ENCODE measurements around the gene DROSHA. TPM values are rescaled to one million over a fixed set of nuclear protein-coding genes. Genes with fewer than 3 reads are reported as not detected.
A peak's percentile ranks its signal among the peaks of the same experiment; 100 is the strongest.

DROSHA gene
- total and polyA plus RNA-seq, 2 donors (not counting 1 experiment from before 2014, with no cell fraction given): 44.1 to 48.4 TPM

DNA sequence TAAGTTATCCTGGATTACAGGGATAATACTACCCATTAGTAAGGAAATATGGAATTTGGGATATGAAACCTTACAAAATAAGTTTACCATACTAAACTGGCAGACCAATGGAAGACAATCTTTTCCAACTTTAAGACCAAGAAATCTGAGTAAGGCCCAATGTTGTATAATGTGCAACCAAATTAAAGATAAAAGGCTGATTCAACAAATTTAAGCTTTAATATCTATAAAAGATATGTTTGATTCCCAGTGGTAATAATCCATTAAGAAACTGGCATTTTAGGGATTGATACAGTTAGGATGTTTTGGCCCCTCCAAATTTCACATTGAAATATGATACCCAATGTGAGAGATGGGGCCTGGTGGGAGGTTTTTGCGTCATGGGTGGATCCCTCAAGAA, 66.6 kb downstream of the DROSHA start:
- no peak overlapping the region for H3K4me2 ChIP-seq (ENCODE audit: extremely low read depth, insufficient read depth, low read length)
- TF ChIP-seq, protein P1, sequence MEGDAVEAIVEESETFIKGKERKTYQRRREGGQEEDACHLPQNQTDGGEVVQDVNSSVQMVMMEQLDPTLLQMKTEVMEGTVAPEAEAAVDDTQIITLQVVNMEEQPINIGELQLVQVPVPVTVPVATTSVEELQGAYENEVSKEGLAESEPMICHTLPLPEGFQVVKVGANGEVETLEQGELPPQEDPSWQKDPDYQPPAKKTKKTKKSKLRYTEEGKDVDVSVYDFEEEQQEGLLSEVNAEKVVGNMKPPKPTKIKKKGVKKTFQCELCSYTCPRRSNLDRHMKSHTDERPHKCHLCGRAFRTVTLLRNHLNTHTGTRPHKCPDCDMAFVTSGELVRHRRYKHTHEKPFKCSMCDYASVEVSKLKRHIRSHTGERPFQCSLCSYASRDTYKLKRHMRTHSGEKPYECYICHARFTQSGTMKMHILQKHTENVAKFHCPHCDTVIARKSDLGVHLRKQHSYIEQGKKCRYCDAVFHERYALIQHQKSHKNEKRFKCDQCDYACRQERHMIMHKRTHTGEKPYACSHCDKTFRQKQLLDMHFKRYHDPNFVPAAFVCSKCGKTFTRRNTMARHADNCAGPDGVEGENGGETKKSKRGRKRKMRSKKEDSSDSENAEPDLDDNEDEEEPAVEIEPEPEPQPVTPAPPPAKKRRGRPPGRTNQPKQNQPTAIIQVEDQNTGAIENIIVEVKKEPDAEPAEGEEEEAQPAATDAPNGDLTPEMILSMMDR (conservative IDR thresholded peaks at IDR 0.05 in 1 of 2, IDR thresholded peaks at IDR 0.05 in 1 of 2; ENCODE audit: low read depth in 1 of 2, low read length in 2 of 2): no peak
- no peak for TF ChIP-seq EZH2 (IDR thresholded peaks at IDR 0.05; ENCODE audit: low read length, missing control alignments)
- H3K27me3 ChIP-seq (ENCODE audit: control insufficient read depth, insufficient read depth, low read length): no peaks in the 10 kb centered on the region
- no peak overlapping the region for H3K27ac ChIP-seq (ENCODE audit: insufficient read depth, low read length)
- no peaks in the 10 kb centered on the region for H3K79me2 ChIP-seq (ENCODE audit: control insufficient read depth, insufficient read depth, low read length)
- no peak overlapping the region for H3K4me3 ChIP-seq (replicated peaks in 1 of 4; ENCODE audit: control extremely low read depth in 1 of 4, insufficient read depth in 1 of 4, low read depth in 3 of 4, low read length in 4 of 4)
- peaks cover 1% of the 10 kb centered on the region for H3K36me3 ChIP-seq (ENCODE audit: control insufficient read depth, insufficient read depth, low read length)
- no peaks in the 10 kb centered on the region for H4K20me1 ChIP-seq (ENCODE audit: control insufficient read depth, extremely low read depth, insufficient read depth, low read length)
- no peak overlapping the region for H3K9ac ChIP-seq (ENCODE audit: insufficient read depth, low read length)
- no peaks in the 10 kb centered on the region for H3K9me3 ChIP-seq (ENCODE audit: control insufficient read depth, insufficient read depth, low read depth, low read length)
- DNase-seq (ENCODE audit: low read depth in 2 of 2): no peak
- H2AFZ ChIP-seq (ENCODE audit: low read length): no peak overlapping the region
- no peaks in the 10 kb centered on the region for H3K4me1 ChIP-seq (ENCODE audit: control insufficient read depth, extremely low read depth, insufficient read depth, low read length)

DNA sequence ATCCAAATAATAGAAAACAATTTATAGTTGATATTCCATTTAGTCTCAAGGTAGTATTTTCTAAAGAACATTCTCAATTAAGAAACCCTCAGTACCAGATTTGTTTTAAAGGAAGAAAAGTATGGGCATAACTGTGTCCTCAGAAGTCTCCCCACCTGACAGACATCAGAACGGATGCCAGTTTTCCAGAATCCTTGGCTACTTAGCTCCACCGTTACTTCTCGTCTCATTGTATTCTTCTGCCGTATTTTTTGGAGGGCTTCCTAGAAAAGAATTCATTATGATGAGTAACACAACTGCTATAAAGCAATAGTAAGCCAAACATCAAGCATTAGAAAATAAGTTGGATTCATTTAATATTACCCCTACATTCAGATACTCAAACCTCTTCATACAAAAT, 67.8 kb downstream of the DROSHA start:
- H4K20me1 ChIP-seq (ENCODE audit: control insufficient read depth, extremely low read depth, insufficient read depth, low read length): no peaks in the 10 kb centered on the region
- H3K4me1 ChIP-seq (ENCODE audit: control insufficient read depth, extremely low read depth, insufficient read depth, low read length): no peaks in the 10 kb centered on the region
- H2AFZ ChIP-seq (ENCODE audit: low read length): no peak overlapping the region
- no peaks in the 10 kb centered on the region for H3K9me3 ChIP-seq (ENCODE audit: control insufficient read depth, insufficient read depth, low read depth, low read length)
- peak in 1 of 2 donors; percentile 52 for DNase-seq (ENCODE audit: low read depth in 2 of 2)
- H3K27ac ChIP-seq (ENCODE audit: insufficient read depth, low read length): no peak overlapping the region
- no peaks in the 10 kb centered on the region for H3K79me2 ChIP-seq (ENCODE audit: control insufficient read depth, insufficient read depth, low read length)
- H3K36me3 ChIP-seq (ENCODE audit: control insufficient read depth, insufficient read depth, low read length): peaks cover 1% of the 10 kb centered on the region
- TF ChIP-seq EZH2 (IDR thresholded peaks at IDR 0.05; ENCODE audit: low read length, missing control alignments): no peak
- TF ChIP-seq, protein P1 (conservative IDR thresholded peaks at IDR 0.05 in 1 of 2, IDR thresholded peaks at IDR 0.05 in 1 of 2; ENCODE audit: low read depth in 1 of 2, low read length in 2 of 2): no peak
- H3K9ac ChIP-seq (ENCODE audit: insufficient read depth, low read length): no peak overlapping the region
- no peak overlapping the region for H3K4me3 ChIP-seq (replicated peaks in 1 of 4; ENCODE audit: control extremely low read depth in 1 of 4, insufficient read depth in 1 of 4, low read depth in 3 of 4, low read length in 4 of 4)
- no peaks in the 10 kb centered on the region for H3K27me3 ChIP-seq (ENCODE audit: control insufficient read depth, insufficient read depth, low read length)
- no peak overlapping the region for H3K4me2 ChIP-seq (ENCODE audit: extremely low read depth, insufficient read depth, low read length)

DNA sequence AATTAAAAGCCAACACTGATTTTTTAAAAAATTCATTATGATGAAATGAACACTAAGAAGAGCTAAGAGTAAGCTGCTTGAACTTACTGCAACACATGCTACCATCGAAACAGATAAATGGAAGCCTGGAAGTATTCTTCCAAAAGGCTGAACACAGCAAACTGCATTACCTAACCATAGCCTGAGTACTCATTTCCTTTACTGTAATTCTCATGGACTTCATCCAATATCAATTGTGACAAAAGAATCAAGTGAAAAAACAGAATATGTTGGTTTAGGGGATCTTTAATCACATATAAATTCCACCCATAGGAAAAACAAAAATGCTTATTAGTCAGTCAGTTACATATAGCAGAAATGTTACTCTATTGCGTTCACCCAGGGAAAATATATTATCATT, 68.5 kb downstream of the DROSHA start:
- Histone ChIP-seq H3K9me3 (ENCODE audit: control insufficient read depth, insufficient read depth, low read depth, low read length) (no peaks in the 10 kb centered on the region), H3K27ac (ENCODE audit: insufficient read depth, low read length) (no peak overlapping the region), H3K27me3 (ENCODE audit: control insufficient read depth, insufficient read depth, low read length) (no peaks in the 10 kb centered on the region), H4K20me1 (ENCODE audit: control insufficient read depth, extremely low read depth, insufficient read depth, low read length) (no peaks in the 10 kb centered on the region), H3K36me3 (ENCODE audit: control insufficient read depth, insufficient read depth, low read length) (peaks cover 1% of the 10 kb centered on the region), H3K9ac (ENCODE audit: insufficient read depth, low read length) (no peak overlapping the region), H2AFZ (ENCODE audit: low read length) (no peak overlapping the region), H3K79me2 (ENCODE audit: control insufficient read depth, insufficient read depth, low read length) (no peaks in the 10 kb centered on the region), H3K4me3 (replicated peaks in 1 of 4; ENCODE audit: control extremely low read depth in 1 of 4, insufficient read depth in 1 of 4, low read depth in 3 of 4, low read length in 4 of 4) (no peak overlapping the region), H3K4me1 (ENCODE audit: control insufficient read depth, extremely low read depth, insufficient read depth, low read length) (no peaks in the 10 kb centered on the region), H3K4me2 (ENCODE audit: extremely low read depth, insufficient read depth, low read length) (no peak overlapping the region)
- DNase-seq (ENCODE audit: low read depth in 2 of 2): peak in 1 of 2 donors; percentile 35
- TF ChIP-seq, protein P1 (conservative IDR thresholded peaks at IDR 0.05 in 1 of 2, IDR thresholded peaks at IDR 0.05 in 1 of 2; ENCODE audit: low read depth in 1 of 2, low read length in 2 of 2): no peak
- no peak for TF ChIP-seq EZH2 (IDR thresholded peaks at IDR 0.05; ENCODE audit: low read length, missing control alignments)

All from fibroblast of lung (primary cell).